HCT116 (cell line): ENCODE results near the gene ALG2. TPM values are rescaled to one million over a fixed set of nuclear protein-coding genes. Genes with fewer than 3 reads are reported as not detected.
A peak's percentile ranks its signal among the peaks of the same experiment; 100 is the strongest.

Source experiments
- ATAC-seq: fragments of 200-7000 bp; cut with Tn5 transposase; 2 replicates; pipeline ENCODE4 v1.9.1; 2020; ENCODE audit warnings: mild to moderate bottlenecking, moderate library complexity
- BruUV-seq: library from RNA; stranded (reverse); fragments of 400-500 nt; replicated peaks from 2 replicates; lab custom pipeline; 2021; lab: Mats Ljungman, UMichigan
- CTCF ChIA-PET: fragments of 300-600 bp; sonication (Branson Sonifier 250); formaldehyde crosslinking; loops from one replicate; lab custom pipeline; 2021; ENCODE audit warnings: antibody characterized with exemption; lab: Charles Lee
- POLR2A ChIA-PET: fragments of 300-600, 350-600 bp; sonication (Branson Sonifier 250); formaldehyde crosslinking; loops from one replicate; lab custom pipeline; 2021; ENCODE audit warnings: antibody characterized with exemption; lab: Charles Lee
- RAD21 ChIA-PET, 2 experiments: fragments of 300-600 bp; sonication (Branson Sonifier 250); formaldehyde crosslinking; loops; one replicate each; lab custom pipeline; 2023; ENCODE audit warnings: low total read pairs in 2 of 2; ENCODE audit not compliant: uncharacterized antibody in 2 of 2, unreplicated experiment in 2 of 2, low non-redundant PET in 1 of 2; lab: Charles Lee
- DNase-seq: peaks from one replicate; pipeline ENCODE4 v3.0.0-alpha.2; 2010; ENCODE audit warnings: low read depth, low spot score
- H2AFZ ChIP-seq: fragments of 200-600 bp; shearing (Covaris generic), sonication (generic); 2 replicates; pipeline ENCODE4 v1.6.1; 2017; ENCODE audit warnings: low read depth, mixed run types, mixed read lengths, antibody characterized with exemption, low read length; ENCODE audit not compliant: poor library complexity, severe bottlenecking
- H3K27ac ChIP-seq: 2 replicates; pipeline ENCODE4 v1.5.1; 2012; ENCODE audit warnings: low read depth, low read length
- H3K27me3 ChIP-seq: fragments of 200-600 bp; sonication (generic); 2 replicates; pipeline ENCODE4 v1.6.1; 2016; ENCODE audit warnings: mixed run types, low read length, mixed read lengths; ENCODE audit not compliant: insufficient read depth
- H3K36me3 ChIP-seq, 2 experiments: fragments of 200-500 bp in 1 of 2; fragments of 200-600 bp in 1 of 2; sonication (Bioruptor generic) in 1 of 2; sonication (generic) in 1 of 2; 2 replicates each; pipeline versions ENCODE4 v1.5.1 to v1.6.1; 2014 to 2016; ENCODE audit warnings: low read length in 2 of 2, inconsistent platforms in 1 of 2, mixed read lengths in 1 of 2, mixed run types in 1 of 2; ENCODE audit not compliant: insufficient read depth in 2 of 2, control insufficient read depth in 1 of 2
- H3K4me1 ChIP-seq, 2 experiments: fragments of 200-600 bp in 1 of 2; sonication (generic) in 1 of 2; 2 replicates each; pipeline versions ENCODE4 v1.5.1 to v1.6.1; 2012 to 2017; ENCODE audit warnings: low read length in 2 of 2, inconsistent platforms in 1 of 2, mild to moderate bottlenecking in 1 of 2, mixed read lengths in 1 of 2, mixed run types in 1 of 2, moderate library complexity in 1 of 2; ENCODE audit not compliant: insufficient read depth in 2 of 2, control insufficient read depth in 1 of 2
- H3K4me2 ChIP-seq: fragments of 200-600 bp; sonication (generic); 2 replicates; pipeline ENCODE4 v1.6.1; 2017; ENCODE audit warnings: mixed run types, low read length, mixed read lengths
- H3K4me3 ChIP-seq, 2 experiments: fragments of 200-600 bp in 1 of 2; sonication (generic) in 1 of 2; replicated peaks in 1 of 2; 2 replicates each; pipeline ENCODE4 v1.5.1; 2011 to 2016; ENCODE audit warnings: low read length in 2 of 2, control low read depth in 1 of 2, low read depth in 1 of 2, mild to moderate bottlenecking in 1 of 2, mixed read lengths in 1 of 2, mixed run types in 1 of 2
- H3K79me2 ChIP-seq: fragments of 200-600 bp; sonication (generic); 2 replicates; pipeline ENCODE4 v1.6.1; 2017; ENCODE audit warnings: mild to moderate bottlenecking, mixed run types, low read length, moderate library complexity, mixed read lengths; ENCODE audit not compliant: insufficient read depth
- H3K9ac ChIP-seq: fragments of 200-600 bp; sonication (generic); 2 replicates; pipeline ENCODE4 v1.6.1; 2016; ENCODE audit warnings: low read length, mixed read lengths
- H3K9me2 ChIP-seq: fragments of 200-600 bp; sonication (generic), shearing (Covaris generic); 2 replicates; pipeline ENCODE4 v1.6.1; 2017; ENCODE audit warnings: mixed run types, mild to moderate bottlenecking, moderate library complexity; ENCODE audit not compliant: insufficient read depth
- H3K9me3 ChIP-seq, 2 experiments: fragments of 200-500 bp in 1 of 2; fragments of 200-600 bp in 1 of 2; sonication (Bioruptor generic) in 1 of 2; sonication (generic) in 1 of 2; 2 replicates each; pipeline ENCODE4 v1.6.1; 2014 to 2017; ENCODE audit warnings: low read length in 2 of 2, mixed read lengths in 2 of 2, inconsistent platforms in 1 of 2, low read depth in 1 of 2, mild to moderate bottlenecking in 1 of 2, mixed run types in 1 of 2, moderate library complexity in 1 of 2; ENCODE audit not compliant: control insufficient read depth in 1 of 2, insufficient read depth in 1 of 2
- H4K20me1 ChIP-seq: fragments of 200-600 bp; sonication (generic), shearing (Covaris generic); 2 replicates; pipeline ENCODE4 v1.6.1; 2017; ENCODE audit warnings: mixed run types, mild to moderate bottlenecking, moderate library complexity; ENCODE audit not compliant: insufficient read depth
- CBX3 ChIP-seq: IDR thresholded peaks from 2 replicates; pipeline ENCODE4 v1.6.1; 2012; ENCODE audit warnings: low read depth
- EGR1 ChIP-seq: IDR thresholded peaks from 2 replicates; pipeline ENCODE4 v1.6.1; 2012; ENCODE audit warnings: low read depth
- EZH2 ChIP-seq: fragments of 200-600 bp; sonication (generic); IDR thresholded peaks from 2 replicates; pipeline ENCODE4 v1.6.1; 2017; ENCODE audit warnings: antibody characterized with exemption, mixed run types
- EZH2phosphoT487 ChIP-seq: fragments of 200-600 bp; IDR thresholded peaks from 2 replicates; pipeline ENCODE4 v1.6.1; 2018; ENCODE audit warnings: antibody characterized with exemption, borderline replicate concordance
- FOSL1 ChIP-seq: IDR thresholded peaks from 2 replicates; pipeline ENCODE4 v1.6.1; 2012; ENCODE audit warnings: low read depth
- JUND ChIP-seq: IDR thresholded peaks from 2 replicates; pipeline ENCODE4 v1.6.1; 2012
- RAD21 ChIP-seq: IDR thresholded peaks from 2 replicates; pipeline ENCODE4 v1.6.1; 2012; ENCODE audit warnings: low read depth, mild to moderate bottlenecking
- SRF ChIP-seq: IDR thresholded peaks from 2 replicates; pipeline ENCODE4 v1.6.1; 2012; ENCODE audit warnings: low read depth
- TCF7L2 ChIP-seq: IDR thresholded peaks from 2 replicates; pipeline ENCODE4 v1.7.0; 2011; ENCODE audit warnings: borderline replicate concordance, inconsistent platforms; ENCODE audit not compliant: insufficient read depth, insufficient read length; ENCODE audit errors: extremely low read depth
- YY1 ChIP-seq: IDR thresholded peaks from 2 replicates; pipeline ENCODE4 v1.6.1; 2011; ENCODE audit warnings: low read length, low read depth, moderate library complexity, mild to moderate bottlenecking; ENCODE audit not compliant: insufficient replicate concordance; ENCODE audit errors: extremely low read depth
- intact Hi-C: fragments of 100-400 bp; cut with micrococcal nuclease; formaldehyde crosslinking; loops from 2 replicates; pipeline ENCODE4 v1.10.0; 2022
- total RNA-seq: library from RNA; stranded (reverse); gene quantifications from one replicate; pipeline ENCODE4 v1.2.1, GENCODE V29; 2021; ENCODE audit not compliant: unreplicated experiment
- TF ChIP-seq, protein P1 (sequence below), 3 experiments: fragments of 200-600 bp in 1 of 3; sonication (generic) in 1 of 3; IDR thresholded peaks in 2 of 3; conservative IDR thresholded peaks in 1 of 3; 2 replicates each; pipeline ENCODE4 v1.5.1; 2012 to 2017; ENCODE audit warnings: low read depth in 2 of 3, low read length in 2 of 3, antibody characterized with exemption in 1 of 3, borderline replicate concordance in 1 of 3, control low read depth in 1 of 3, mild to moderate bottlenecking in 1 of 3, mixed read lengths in 1 of 3, mixed run types in 1 of 3, moderate library complexity in 1 of 3; ENCODE audit not compliant: insufficient read depth in 1 of 3
- TF ChIP-seq, protein P2 (sequence below): IDR thresholded peaks from 2 replicates; pipeline ENCODE4 v1.6.1; 2011; ENCODE audit warnings: mild to moderate bottlenecking, low read length, moderate library complexity; ENCODE audit not compliant: insufficient replicate concordance; ENCODE audit errors: extremely low read depth
- TF ChIP-seq, protein P3 (sequence below): IDR thresholded peaks from 2 replicates; pipeline ENCODE4 v1.6.1; 2012

Gene ALG2
- total RNA-seq, 1 experiment from 2014 or later = 27.9 TPM

DNA sequence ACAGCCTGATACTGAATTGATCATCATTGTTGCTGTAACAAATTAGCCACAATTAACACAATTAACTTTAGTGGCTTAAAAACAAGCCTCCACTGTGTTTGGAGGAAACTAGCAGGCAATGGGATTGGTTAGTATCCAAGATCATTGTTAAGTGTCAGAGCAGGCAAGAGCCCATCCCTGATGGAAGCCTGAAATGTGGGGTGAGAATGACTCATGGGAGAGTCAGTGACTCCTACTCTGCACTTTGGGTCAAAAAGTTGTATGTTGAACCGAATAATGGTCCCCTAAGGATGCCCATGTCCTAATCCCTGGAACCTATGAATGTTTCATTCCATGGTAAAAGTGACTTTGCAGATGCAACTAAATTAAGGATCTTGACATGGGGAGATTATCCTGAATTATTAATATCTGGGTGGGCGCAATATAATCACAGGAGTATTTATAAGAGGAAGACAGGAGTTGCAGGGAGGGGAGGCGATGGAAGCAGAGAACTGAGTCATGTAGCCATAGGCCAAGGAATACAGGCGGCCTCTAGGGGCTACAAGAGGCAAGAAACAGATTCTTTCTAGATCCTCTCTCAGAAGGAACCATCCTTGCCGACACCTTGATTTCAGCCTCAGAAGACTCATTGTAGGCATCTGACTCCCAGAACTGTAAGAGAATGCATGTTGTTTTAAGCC is 28.8 kb downstream of the ALG2 start:
- H3K4me2 ChIP-seq = no peak overlapping the region
- H3K27me3 ChIP-seq = peaks cover 8% of the 10 kb centered on the region; the same call in 1 of the 2 replicates
- no peak overlapping the region for H3K4me3 ChIP-seq
- TF ChIP-seq EGR1 (no peak), RAD21 (0 out of 2 replicates have a peak, but pooled peaks have one; percentile 6)
- TF ChIP-seq, protein P1, sequence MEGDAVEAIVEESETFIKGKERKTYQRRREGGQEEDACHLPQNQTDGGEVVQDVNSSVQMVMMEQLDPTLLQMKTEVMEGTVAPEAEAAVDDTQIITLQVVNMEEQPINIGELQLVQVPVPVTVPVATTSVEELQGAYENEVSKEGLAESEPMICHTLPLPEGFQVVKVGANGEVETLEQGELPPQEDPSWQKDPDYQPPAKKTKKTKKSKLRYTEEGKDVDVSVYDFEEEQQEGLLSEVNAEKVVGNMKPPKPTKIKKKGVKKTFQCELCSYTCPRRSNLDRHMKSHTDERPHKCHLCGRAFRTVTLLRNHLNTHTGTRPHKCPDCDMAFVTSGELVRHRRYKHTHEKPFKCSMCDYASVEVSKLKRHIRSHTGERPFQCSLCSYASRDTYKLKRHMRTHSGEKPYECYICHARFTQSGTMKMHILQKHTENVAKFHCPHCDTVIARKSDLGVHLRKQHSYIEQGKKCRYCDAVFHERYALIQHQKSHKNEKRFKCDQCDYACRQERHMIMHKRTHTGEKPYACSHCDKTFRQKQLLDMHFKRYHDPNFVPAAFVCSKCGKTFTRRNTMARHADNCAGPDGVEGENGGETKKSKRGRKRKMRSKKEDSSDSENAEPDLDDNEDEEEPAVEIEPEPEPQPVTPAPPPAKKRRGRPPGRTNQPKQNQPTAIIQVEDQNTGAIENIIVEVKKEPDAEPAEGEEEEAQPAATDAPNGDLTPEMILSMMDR (IDR thresholded peaks at IDR 0.05 in 2 of 3, conservative IDR thresholded peaks at IDR 0.05 in 1 of 3; ENCODE audit: borderline replicate concordance in 1 of 3, insufficient read depth in 1 of 3, low read depth in 2 of 3, low read length in 2 of 3) = peak in 2 of 3 experiments; percentile 34 to 40; a peak in 4 of 6 replicates
- TF ChIP-seq, all 23 proteins: peak for 2
- Histone ChIP-seq H3K9me3 (no peaks in the 10 kb centered on the region), H3K27ac (no peak overlapping the region), H3K79me2 (no peaks in the 10 kb centered on the region), H3K4me1 (no peaks in the 10 kb centered on the region), H4K20me1 (no peaks in the 10 kb centered on the region), H3K9me2 (no peaks in the 10 kb centered on the region), H3K36me3 (no peaks in the 10 kb centered on the region), H2AFZ (no peak overlapping the region), H3K9ac (no peak overlapping the region)
- DNase-seq = no peak
- ATAC-seq = peak; percentile 78
- ChIA-PET POLR2A (no interaction called here), RAD21 (no interaction called here), CTCF (no interaction called here)
- BruUV-seq = no TSS peak
- intact Hi-C loops = no loop called here

DNA sequence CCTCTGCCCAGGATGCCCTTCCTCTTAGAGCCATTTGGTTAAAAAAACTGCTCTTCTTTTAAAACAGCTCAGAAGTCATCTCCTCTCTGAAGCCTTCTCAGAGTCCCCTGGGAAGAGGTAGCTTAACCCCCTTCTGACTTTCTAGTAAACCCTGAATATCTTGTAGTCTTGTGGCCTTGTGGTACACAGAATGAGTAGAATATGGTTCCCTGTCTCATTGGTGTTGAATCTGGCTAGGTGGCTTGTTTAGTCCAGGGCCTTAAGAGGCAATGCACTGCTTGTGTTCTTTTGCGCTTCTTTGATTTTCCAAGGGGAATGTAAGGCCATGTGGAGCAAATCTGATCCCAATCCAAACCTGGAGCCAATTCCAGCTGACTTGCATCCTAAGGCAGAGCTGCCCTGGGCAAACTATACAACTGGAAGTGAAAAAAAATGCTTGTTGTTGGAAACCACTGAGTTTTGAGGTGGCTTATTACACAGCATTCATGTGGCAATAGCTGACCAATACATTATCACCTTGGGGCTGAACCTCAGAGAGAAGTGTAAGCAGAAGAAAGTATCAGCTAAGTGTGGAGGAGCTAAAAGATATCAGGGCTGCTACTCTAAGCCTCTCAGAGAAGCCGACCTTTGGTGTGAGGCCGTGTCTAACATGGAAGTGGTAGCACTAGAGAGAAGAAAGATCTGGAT is 31.0 kb downstream of the ALG2 start:
- H2AFZ ChIP-seq = no peak overlapping the region
- POLR2A ChIA-PET = no interaction called here
- H3K36me3 ChIP-seq = no peaks in the 10 kb centered on the region
- RAD21 ChIA-PET = no interaction called here
- no peaks in the 10 kb centered on the region for H3K79me2 ChIP-seq
- no peak for DNase-seq
- H3K27ac ChIP-seq = no peak overlapping the region
- no peak for ATAC-seq
- intact Hi-C loops = no loop called here
- no peaks in the 10 kb centered on the region for H4K20me1 ChIP-seq
- H3K9me2 ChIP-seq = no peaks in the 10 kb centered on the region
- H3K9me3 ChIP-seq = no peaks in the 10 kb centered on the region
- H3K4me3 ChIP-seq = no peak overlapping the region
- H3K4me2 ChIP-seq = no peak overlapping the region
- no peaks in the 10 kb centered on the region for H3K4me1 ChIP-seq
- H3K9ac ChIP-seq = no peak overlapping the region
- CTCF ChIA-PET = no interaction called here
- peaks cover 6% of the 10 kb centered on the region; the same call in 1 of the 2 replicates for H3K27me3 ChIP-seq
- no TSS peak for BruUV-seq
- no peak for TF ChIP-seq TCF7L2
- TF ChIP-seq, protein P2, sequence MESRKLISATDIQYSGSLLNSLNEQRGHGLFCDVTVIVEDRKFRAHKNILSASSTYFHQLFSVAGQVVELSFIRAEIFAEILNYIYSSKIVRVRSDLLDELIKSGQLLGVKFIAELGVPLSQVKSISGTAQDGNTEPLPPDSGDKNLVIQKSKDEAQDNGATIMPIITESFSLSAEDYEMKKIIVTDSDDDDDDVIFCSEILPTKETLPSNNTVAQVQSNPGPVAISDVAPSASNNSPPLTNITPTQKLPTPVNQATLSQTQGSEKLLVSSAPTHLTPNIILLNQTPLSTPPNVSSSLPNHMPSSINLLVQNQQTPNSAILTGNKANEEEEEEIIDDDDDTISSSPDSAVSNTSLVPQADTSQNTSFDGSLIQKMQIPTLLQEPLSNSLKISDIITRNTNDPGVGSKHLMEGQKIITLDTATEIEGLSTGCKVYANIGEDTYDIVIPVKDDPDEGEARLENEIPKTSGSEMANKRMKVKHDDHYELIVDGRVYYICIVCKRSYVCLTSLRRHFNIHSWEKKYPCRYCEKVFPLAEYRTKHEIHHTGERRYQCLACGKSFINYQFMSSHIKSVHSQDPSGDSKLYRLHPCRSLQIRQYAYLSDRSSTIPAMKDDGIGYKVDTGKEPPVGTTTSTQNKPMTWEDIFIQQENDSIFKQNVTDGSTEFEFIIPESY = no peak
- TF ChIP-seq SRF = no peak
- TF ChIP-seq FOSL1 = no peak
- no peak for TF ChIP-seq EZH2
- no peak for TF ChIP-seq JUND
- TF ChIP-seq YY1 = no peak
- no peak for TF ChIP-seq EZH2phosphoT487
- TF ChIP-seq CBX3 = no peak
- TF ChIP-seq, protein P3, sequence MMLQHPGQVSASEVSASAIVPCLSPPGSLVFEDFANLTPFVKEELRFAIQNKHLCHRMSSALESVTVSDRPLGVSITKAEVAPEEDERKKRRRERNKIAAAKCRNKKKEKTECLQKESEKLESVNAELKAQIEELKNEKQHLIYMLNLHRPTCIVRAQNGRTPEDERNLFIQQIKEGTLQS = no peak
